Activated CD4-positive, alpha-beta T cell treated with anti-CD3 and anti-CD28 coated beads, Interleukin-2, amount 50 U/mL, for 4 hours (primary cell): ENCODE results near the gene PFN3.
"Not testable (repeated sequence)": the region's sequence is repeated elsewhere in the genome, so short reads cannot be mapped to it uniquely, and the experiment has no call there.

Experiments used
- DNase-seq, 2 experiments: peaks; one replicate each; pipeline ENCODE4 v3.0.0-alpha.2; 2020

The PFN3 gene

GRCh38 chr5:177423671-177424070, 23.2 kb upstream of the PFN3 start:
- DNase-seq, result no peak

DNA sequence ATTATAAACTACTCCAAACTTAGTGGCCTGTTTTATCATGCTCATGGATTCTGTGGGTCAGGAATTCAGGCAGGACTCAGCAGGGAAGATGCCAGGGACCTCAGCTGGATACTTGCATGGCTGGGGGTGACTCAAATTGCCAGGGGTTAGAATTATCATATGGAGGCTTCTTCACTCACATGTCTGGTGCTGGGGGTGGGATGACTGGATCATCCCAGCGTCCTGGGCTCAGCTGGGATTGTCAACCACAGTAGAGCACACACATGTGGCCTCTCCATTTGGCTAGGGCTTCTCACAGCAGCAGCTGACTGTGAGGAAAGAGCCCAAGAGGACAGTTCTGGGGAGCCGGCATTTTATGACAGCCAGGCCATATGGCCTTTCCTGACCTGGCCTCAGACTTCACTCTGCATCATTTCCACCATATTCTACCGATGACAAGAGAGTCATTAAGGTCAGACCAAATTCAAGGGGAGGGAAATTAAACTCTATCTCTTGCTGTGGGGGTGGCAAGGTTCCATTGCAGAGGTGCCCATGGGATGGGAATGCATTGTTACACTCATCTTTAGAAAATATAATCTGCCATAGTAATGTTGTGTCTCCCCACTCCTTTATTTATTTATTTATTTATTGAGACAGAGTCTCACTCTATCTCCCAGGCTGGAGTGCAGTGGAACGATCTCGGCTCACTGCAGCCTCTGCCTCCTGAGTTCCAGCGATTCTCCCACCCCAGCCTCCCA, 20.8 kb upstream of the PFN3 start:
- no peak for DNase-seq

- DNase-seq, result not testable (repeated sequence)
Observed at GRCh38 chr5:177420472-177420871, 20.0 kb upstream of the PFN3 start.

- DNase-seq, result no peak
Observed at GRCh38 chr5:177419046-177419445, 18.6 kb upstream of the PFN3 start.

- DNase-seq, result not testable (repeated sequence)
Observed at GRCh38 chr5:177417081-177417480, 16.6 kb upstream of the PFN3 start.

DNA sequence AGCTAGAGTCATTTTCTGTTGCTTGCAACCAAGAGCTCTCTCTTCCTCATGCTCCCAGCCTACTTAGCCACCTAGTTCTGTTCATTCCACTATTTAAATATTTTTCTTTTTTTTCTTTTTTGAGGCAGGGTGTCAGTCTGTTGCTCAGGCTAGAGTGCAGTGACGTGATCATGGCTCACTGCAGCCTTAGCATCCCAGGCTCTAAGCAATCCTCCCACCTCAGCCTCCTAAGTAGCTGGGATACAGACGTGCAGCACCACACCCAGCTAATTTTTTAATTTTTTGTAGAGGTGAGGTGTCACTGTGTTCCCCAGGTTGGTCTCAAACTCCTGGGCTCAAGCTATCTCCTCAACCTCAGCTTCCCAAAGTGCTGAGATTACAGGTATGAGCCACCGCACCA, 14.0 kb upstream of the PFN3 start:
- no peak for DNase-seq

- no peak for DNase-seq
Observed at GRCh38 chr5:177412603-177413233, 12.3 kb upstream of the PFN3 start.

GRCh38 chr5:177410575-177410974, 10.1 kb upstream of the PFN3 start:
- DNase-seq, result no peak

- no peak for DNase-seq
Observed at GRCh38 chr5:177409043-177409801, 8.8 kb upstream of the PFN3 start, which contains the start of gene F12. Gene F12 (minus strand): TSS chr5:177409564. CDS start chr5:177409527, 37 bp downstream.

DNA sequence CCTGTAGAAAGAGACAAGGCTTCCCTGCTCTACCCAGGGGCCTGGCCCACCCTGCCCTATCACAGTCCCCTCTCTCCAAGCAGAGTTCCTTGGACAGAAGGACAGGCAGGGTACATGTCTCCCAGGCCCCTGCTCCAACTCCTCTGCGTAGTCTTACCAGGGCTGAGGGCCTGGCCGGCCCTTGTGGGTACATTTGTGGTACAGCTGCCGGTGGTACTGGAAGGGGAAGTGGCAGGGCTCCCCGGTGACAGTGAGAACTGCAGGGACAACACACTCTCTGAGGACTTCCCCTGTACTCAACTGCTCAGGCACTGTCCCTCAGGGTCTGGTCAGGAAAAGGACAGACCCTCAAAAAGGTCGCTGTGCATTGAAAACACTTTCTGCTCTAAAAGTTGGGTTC, 5.3 kb upstream of the PFN3 start:
- DNase-seq, result no peak

GRCh38 chr5:177405312-177405711, 4.9 kb upstream of the PFN3 start:
- no peak for DNase-seq

GRCh38 chr5:177404641-177405179, 4.2 kb upstream of the PFN3 start:
- no peak for DNase-seq

DNA sequence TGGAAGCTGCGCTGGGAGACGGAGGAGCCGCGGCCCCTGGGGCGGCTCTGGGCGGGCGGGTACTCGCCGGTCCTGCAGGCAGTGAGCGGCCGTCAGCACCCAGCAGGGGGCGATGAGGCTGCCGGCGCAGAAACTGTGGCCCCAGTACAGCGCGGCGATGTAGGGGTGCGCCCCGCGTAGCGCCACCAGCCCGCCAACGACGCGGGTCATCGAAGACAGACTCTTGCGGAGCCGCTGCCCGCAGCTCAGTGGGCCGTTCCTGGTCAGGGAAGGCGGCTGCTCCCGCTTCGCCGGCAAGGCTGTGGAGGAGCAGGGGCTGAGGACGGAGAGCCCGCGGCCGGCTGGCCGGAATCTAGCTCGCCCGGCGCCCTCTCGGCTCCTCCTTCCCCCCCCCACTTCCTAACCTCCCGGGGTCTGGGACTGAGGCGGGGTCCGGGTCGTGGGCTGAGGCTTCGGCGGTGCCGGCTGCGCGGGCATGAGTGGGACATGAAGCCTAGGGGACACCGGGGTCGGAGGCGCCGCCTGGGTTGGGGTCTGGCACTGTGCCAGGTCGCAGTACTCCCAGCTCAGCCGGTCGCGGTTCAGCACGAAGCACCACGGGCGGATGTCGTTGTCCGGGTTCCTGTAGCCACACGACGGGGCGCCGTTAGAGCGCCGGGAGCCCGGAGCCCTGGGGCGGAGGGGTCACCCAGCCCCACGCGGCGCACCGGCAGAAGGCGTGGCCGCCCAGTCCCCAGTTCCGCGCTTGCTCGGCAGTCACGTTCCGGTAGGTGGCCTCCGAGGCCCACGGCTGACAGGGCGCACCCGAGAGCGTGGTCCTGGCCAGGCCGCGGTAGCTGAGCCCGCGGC, 3.6 kb upstream of the PFN3 start:
- DNase-seq, result peak; percentile 81 to 84

DNA sequence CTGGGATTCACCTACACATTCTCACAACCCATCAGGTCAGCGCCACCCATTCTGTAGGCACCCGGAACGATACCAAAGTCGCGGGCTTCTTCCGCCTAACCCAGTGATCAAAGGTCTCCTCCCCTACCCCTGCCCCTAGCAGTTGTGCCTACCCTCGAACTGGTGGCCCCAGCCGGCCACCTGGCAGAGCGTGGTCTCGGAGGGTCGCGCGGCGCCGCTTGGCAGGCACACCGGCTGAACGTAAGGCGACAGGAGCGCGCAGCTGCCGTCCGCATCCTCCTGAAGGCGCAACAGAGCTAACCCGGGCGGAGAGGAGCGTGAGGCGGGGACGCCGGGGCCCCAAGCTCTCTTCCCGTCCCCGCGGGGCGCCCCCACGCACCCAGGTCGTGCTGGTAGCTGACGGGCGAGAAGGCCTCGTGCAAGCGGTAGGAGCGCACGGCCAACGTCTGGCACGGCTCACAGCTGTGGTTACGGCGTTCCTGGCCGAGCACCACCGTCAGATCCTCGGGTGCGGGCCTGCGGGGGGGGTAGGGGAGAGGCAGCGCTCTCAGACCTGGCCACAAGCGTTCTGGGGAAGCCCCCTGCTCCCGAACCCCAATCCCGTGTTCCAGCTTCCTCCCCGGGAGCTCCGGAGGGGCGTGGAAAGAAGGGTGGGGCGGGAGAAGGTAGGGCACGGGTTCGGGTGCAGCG, 2.8 kb upstream of the PFN3 start:
- DNase-seq, result peak; percentile 25 to 44

- DNase-seq, result peak; percentile 64 to 74
Observed at GRCh38 chr5:177402271-177403043, 2.0 kb upstream of the PFN3 start.

DNA sequence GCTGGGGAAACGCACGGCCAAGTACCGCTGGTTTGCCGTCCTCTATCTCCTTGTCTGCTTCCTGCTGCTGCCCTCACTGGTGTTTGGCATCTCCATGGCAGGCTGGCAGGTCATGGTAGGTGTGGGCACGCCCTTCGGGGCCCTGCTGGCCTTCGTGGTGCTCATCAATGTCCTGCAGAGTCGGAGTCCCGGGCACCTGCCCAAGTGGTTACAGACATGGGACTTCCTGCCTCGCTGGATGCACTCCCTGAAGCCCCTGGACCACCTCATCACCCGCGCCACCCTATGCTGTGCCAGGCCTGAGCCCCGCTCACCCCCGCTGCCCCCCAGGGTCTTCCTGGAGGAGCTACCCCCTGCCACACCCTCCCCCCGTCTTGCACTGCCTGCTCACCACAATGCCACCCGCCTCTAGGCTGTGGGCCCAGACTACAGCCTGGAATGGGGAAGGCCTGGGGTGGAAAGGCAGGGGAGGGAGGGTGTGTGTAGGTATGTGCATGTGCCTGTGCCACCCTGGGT, 2.5 kb downstream of the PFN3 start:
- no peak for DNase-seq

GRCh38 chr5:177396807-177397206, 3.7 kb downstream of the PFN3 start:
- no peak for DNase-seq

- no peak for DNase-seq
Observed at GRCh38 chr5:177396078-177396477, 4.4 kb downstream of the PFN3 start.

DNA sequence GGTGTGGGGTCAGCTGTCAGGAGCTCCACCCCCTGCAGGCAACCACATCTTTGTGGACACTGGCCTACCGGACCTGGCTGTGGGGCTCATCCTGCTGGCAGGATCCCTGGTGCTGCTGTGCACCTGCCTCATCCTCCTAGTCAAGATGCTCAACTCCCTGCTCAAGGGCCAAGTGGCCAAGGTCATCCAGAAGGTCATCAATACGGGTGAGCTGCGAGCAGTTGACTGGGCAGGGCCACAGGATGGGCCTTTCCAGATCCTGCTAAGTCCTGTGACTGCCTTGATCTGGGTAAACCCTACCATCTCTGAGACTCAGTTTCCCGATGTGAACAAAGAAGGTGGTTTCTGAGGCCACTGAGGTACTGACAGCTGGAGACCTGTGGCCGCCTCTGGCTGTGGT, 6.5 kb downstream of the PFN3 start:
- DNase-seq, result no peak

- DNase-seq, result no peak
Observed at GRCh38 chr5:177393206-177393765, 7.2 kb downstream of the PFN3 start.

DNA sequence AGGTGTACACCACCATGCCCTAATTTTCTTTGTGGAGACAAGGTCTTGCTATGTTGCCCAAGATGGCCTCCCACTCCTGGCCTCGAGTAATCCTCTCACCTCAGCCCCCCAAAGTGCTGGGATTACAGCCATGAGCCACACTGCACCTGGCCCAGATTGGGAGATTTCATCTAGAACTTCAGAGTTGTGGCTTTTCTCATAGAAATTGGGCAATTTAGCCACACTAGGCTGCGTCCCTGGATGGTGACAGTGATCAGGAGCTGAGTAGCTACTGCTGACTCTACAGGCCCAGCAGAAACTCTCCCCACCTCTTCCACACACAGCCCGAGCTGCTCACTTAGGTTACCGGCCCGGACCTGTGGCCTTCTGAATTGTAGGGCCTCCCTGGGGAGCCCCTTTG, 7.7 kb downstream of the PFN3 start:
- DNase-seq, result no peak
